Measurements from ENCODE around the gene ATP8A1. TPM values are rescaled to one million over a fixed set of nuclear protein-coding genes. Genes with fewer than 3 reads are reported as not detected.

ATP8A1 gene
- total and polyA plus RNA-seq, 2 of the 8 experiments (the other 6 are each of a cell fraction or from before 2014, with no cell fraction given), result 3.7 to 14.9 TPM

DNA sequence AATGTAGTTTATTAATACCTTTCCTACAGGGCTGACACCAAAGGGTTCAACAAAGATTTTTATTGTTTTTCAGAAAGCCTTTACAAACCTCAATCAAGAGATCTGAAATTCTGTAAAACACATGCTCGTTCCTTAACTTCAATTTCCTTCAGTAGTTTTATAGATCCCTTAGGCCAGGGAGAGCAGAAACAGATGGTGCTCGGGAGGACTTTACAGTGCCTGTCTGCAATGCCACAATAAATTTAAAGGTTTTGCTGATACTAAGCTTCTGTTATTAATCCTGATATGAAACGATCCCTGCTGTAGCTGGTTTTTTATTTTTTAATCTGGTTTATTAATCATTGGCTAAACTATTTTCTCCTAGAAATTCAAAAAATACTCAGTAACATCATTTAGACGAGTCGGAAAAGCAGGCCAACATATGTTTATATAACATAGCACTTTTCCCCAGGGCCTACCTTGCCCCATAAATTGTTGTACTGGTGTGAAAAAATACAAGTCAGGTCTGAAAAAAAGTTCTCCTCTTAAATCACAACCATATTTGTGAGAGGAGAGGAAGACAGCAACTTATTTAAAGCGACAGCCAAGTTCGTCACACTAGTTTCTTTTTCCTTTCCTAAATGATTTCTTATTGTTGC is 219.9 kb downstream of the ATP8A1 start (continued):
- no peak for TF ChIP-seq SAP30 (IDR thresholded peaks at IDR 0.05; ENCODE audit: insufficient read depth, insufficient replicate concordance, low read length)
- TF ChIP-seq HDAC6 (IDR thresholded peaks at IDR 0.05; ENCODE audit: low read depth, low read length), result no peak
- no peak for TF ChIP-seq SP4 (IDR thresholded peaks at IDR 0.05; ENCODE audit: low read length)
- TF ChIP-seq FOSL1 (IDR thresholded peaks at IDR 0.05; ENCODE audit: insufficient read depth, low read depth, low read length), result no peak
- no peak for TF ChIP-seq CEBPB (IDR thresholded peaks at IDR 0.05; ENCODE audit: low read depth, low read length)
- TF ChIP-seq, protein P1, sequence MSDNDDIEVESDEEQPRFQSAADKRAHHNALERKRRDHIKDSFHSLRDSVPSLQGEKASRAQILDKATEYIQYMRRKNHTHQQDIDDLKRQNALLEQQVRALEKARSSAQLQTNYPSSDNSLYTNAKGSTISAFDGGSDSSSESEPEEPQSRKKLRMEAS (IDR thresholded peaks at IDR 0.05), result no peak
- no peak for TF ChIP-seq PHF8 (conservative IDR thresholded peaks at IDR 0.05; ENCODE audit: low read depth, low read length)
- no peak for TF ChIP-seq RAD21 (IDR thresholded peaks at IDR 0.05 in 1 of 2, conservative IDR thresholded peaks at IDR 0.05 in 1 of 2; ENCODE audit: low read depth in 2 of 2, low read length in 2 of 2)
- no peak for TF ChIP-seq GABPA (IDR thresholded peaks at IDR 0.05; ENCODE audit: borderline replicate concordance, insufficient read depth, low read length)
- TF ChIP-seq BRCA1 (IDR thresholded peaks at IDR 0.05; ENCODE audit: low read depth, low read length), result no peak
